CD4-positive, alpha-beta T cell (primary cell): ENCODE results near the gene PDK2. TPM values are rescaled to one million over a fixed set of nuclear protein-coding genes. Genes with fewer than 3 reads are reported as not detected.

Source experiments
- ATAC-seq: fragments of 200-7000 bp; cut with Tn5 transposase; one replicate; pipeline ENCODE4 v1.10.0; 2022; ENCODE audit warnings: mild to moderate bottlenecking; ENCODE audit not compliant: poor library complexity
- CTCF ChIA-PET: fragments of 350-600 bp; sonication (Branson Sonifier 250); formaldehyde crosslinking; loops from one replicate; lab custom pipeline; 2021; ENCODE audit warnings: antibody characterized with exemption, inconsistent platforms; lab: Charles Lee
- POLR2A ChIA-PET: fragments of 350-600 bp; sonication (Branson Sonifier 250); formaldehyde crosslinking; loops from one replicate; lab custom pipeline; 2021; ENCODE audit warnings: antibody characterized with exemption, inconsistent platforms; lab: Charles Lee
- DNase-seq, 14 experiments: peaks; one replicate each; pipeline ENCODE4 v3.0.0-alpha.2; 2013 to 2020; ENCODE audit warnings: mixed read lengths in 2 of 14
- H3K27ac ChIP-seq, 2 donors: one replicate each; pipeline versions ENCODE4 v1.5.1 to v1.7.0; 2013; ENCODE audit warnings: low read length in 2 of 2, low read depth in 1 of 2, mild to moderate bottlenecking in 1 of 2
- H3K27me3 ChIP-seq, 2 experiments: 1 replicate in 1 of 2; 2 replicates in 1 of 2; pipeline versions ENCODE4 v1.6.1 to v1.7.0; 2013; ENCODE audit warnings: low read length in 2 of 2, control low read depth in 1 of 2, mild to moderate bottlenecking in 1 of 2, moderate library complexity in 1 of 2; ENCODE audit not compliant: insufficient read depth in 2 of 2, control insufficient read depth in 1 of 2
- H3K36me3 ChIP-seq: one replicate; pipeline ENCODE4 v1.6.1; 2013; ENCODE audit warnings: low read length, control low read depth; ENCODE audit not compliant: insufficient read depth
- H3K4me1 ChIP-seq: one replicate; pipeline ENCODE4 v1.6.1; 2013; ENCODE audit warnings: low read length, control low read depth; ENCODE audit not compliant: insufficient read depth
- H3K4me3 ChIP-seq: one replicate; pipeline ENCODE4 v1.5.1; 2013; ENCODE audit warnings: mild to moderate bottlenecking, low read length, moderate library complexity
- H3K9me3 ChIP-seq, 2 experiments: 1 replicate in 1 of 2; 2 replicates in 1 of 2; pipeline versions ENCODE4 v1.6.1 to v1.7.0; 2013; ENCODE audit warnings: low read length in 2 of 2, mild to moderate bottlenecking in 2 of 2, control low read depth in 1 of 2, moderate library complexity in 1 of 2; ENCODE audit not compliant: control insufficient read depth in 1 of 2, insufficient read depth in 1 of 2
- H3K27ac Mint-ChIP-seq: one replicate; pipeline ENCODE4 v1.8.0; 2020; ENCODE audit warnings: mixed read lengths
- H3K27me3 Mint-ChIP-seq: one replicate; pipeline ENCODE4 v1.8.0; 2021; ENCODE audit warnings: mixed read lengths
- H3K36me3 Mint-ChIP-seq: one replicate; pipeline ENCODE4 v1.8.0; 2021; ENCODE audit warnings: low read depth, mixed read lengths
- H3K4me1 Mint-ChIP-seq: one replicate; pipeline ENCODE4 v1.8.0; 2021; ENCODE audit warnings: low read depth, mixed read lengths
- H3K4me3 Mint-ChIP-seq: one replicate; pipeline ENCODE4 v1.8.0; 2020; ENCODE audit warnings: mild to moderate bottlenecking, mixed read lengths
- H3K9me3 Mint-ChIP-seq: one replicate; pipeline ENCODE4 v1.8.0; 2020; ENCODE audit warnings: mixed read lengths
- CTCF ChIP-seq: fragments of 200-600 bp; IDR thresholded peaks from one replicate; pipeline ENCODE4 v1.8.0; 2022; ENCODE audit warnings: antibody characterized with exemption, mild to moderate bottlenecking
- intact Hi-C, 2 experiments: fragments of 100-400 bp; cut with DNase I in 1 of 2; cut with micrococcal nuclease in 1 of 2; formaldehyde crosslinking; loops; one replicate each; pipeline versions ENCODE4 v1.15.1 to v1.9.0; 2023 to 2025; cut with DNase I, micrococcal nuclease
- total RNA-seq, 174 experiments: library from RNA in 2 of 174; stranded (reverse) in 2 of 174; gene quantifications; one replicate each; pipeline ENCODE4 v1.2.3 and lab custom pipeline; 2021 to 2026

PDK2 gene
- total RNA-seq, 2 experiments from 2014 or later, result 8.7 to 10.1 TPM

- DNase-seq, result no peak
- ChIA-PET POLR2A (interaction anchor here (1.5 kb wide), 1 partner anchor 11 kb away, joined by 4 read pairs; no protein-coding TSS in a partner anchor), CTCF (interaction anchor here (1.1 kb wide), 1 partner anchor 12 kb away, joined by 4 read pairs; no protein-coding TSS in a partner anchor)
- H3K27me3 Mint-ChIP-seq, result no peaks in the 10 kb centered on the region
- H3K4me1 Mint-ChIP-seq, result no peaks in the 10 kb centered on the region
- Histone ChIP-seq H3K4me1 (no peaks in the 10 kb centered on the region), H3K9me3 (no peaks in the 10 kb centered on the region), H3K27me3 (no peaks in the 10 kb centered on the region), H3K27ac (no peak overlapping the region), H3K36me3 (peaks cover 41% of the 10 kb centered on the region), H3K4me3 (no peak overlapping the region)
- no peak for TF ChIP-seq CTCF
- no peak overlapping the region for H3K27ac Mint-ChIP-seq
- ATAC-seq, result no peak
- no peaks in the 10 kb centered on the region for H3K9me3 Mint-ChIP-seq
- peaks cover 38% of the 10 kb centered on the region for H3K36me3 Mint-ChIP-seq
- intact Hi-C loops, result no loop called here
- H3K4me3 Mint-ChIP-seq, result no peak overlapping the region
Observed at GRCh38 chr17:50106393-50107131, 11.4 kb downstream of the PDK2 start.

- ATAC-seq, result no peak
- no peak for DNase-seq
- H3K4me1 ChIP-seq, result no peaks in the 10 kb centered on the region
- no peaks in the 10 kb centered on the region for H3K4me1 Mint-ChIP-seq
- no peak for TF ChIP-seq CTCF
- ChIA-PET POLR2A (interaction anchor here (1.5 kb wide), 1 partner anchor 10 kb away, joined by 4 read pairs; no protein-coding TSS in a partner anchor), CTCF (interaction anchor here (1.7 kb wide), 1 partner anchor 13 kb away, joined by 3 read pairs; no protein-coding TSS in a partner anchor)
- H3K27me3 Mint-ChIP-seq, result no peaks in the 10 kb centered on the region
- intact Hi-C loops, result no loop called here
- no peaks in the 10 kb centered on the region for H3K9me3 Mint-ChIP-seq
- peaks cover 38% of the 10 kb centered on the region for H3K36me3 Mint-ChIP-seq
- no peak overlapping the region for H3K4me3 Mint-ChIP-seq
- no peak overlapping the region for H3K27ac Mint-ChIP-seq
- peaks cover 41% of the 10 kb centered on the region for H3K36me3 ChIP-seq
- H3K9me3 ChIP-seq, result no peaks in the 10 kb centered on the region
- no peak overlapping the region for H3K27ac ChIP-seq
- no peak overlapping the region for H3K4me3 ChIP-seq
- H3K27me3 ChIP-seq, result no peaks in the 10 kb centered on the region
Observed at GRCh38 chr17:50107790-50108414, 12.8 kb downstream of the PDK2 start.

GRCh38 chr17:50108556-50108955 lies 13.4 kb downstream of the PDK2 start:
- POLR2A ChIA-PET, result no interaction called here
- Histone ChIP-seq H3K4me1 (no peaks in the 10 kb centered on the region), H3K36me3 (peaks cover 41% of the 10 kb centered on the region), H3K27ac (no peak overlapping the region), H3K9me3 (no peaks in the 10 kb centered on the region), H3K27me3 (no peaks in the 10 kb centered on the region), H3K4me3 (no peak overlapping the region)
- no peak overlapping the region for H3K4me3 Mint-ChIP-seq
- no peaks in the 10 kb centered on the region for H3K9me3 Mint-ChIP-seq
- H3K27me3 Mint-ChIP-seq, result no peaks in the 10 kb centered on the region
- DNase-seq (no peak), ATAC-seq (no peak)
- TF ChIP-seq CTCF, result no peak
- H3K27ac Mint-ChIP-seq, result no peak overlapping the region
- CTCF ChIA-PET, result interaction anchor here (1.7 kb wide), 1 partner anchor 14 kb away, joined by 3 read pairs; no protein-coding TSS in a partner anchor
- no peaks in the 10 kb centered on the region for H3K4me1 Mint-ChIP-seq
- intact Hi-C loops, result no loop called here
- H3K36me3 Mint-ChIP-seq, result peaks cover 38% of the 10 kb centered on the region
